Inflammatory macrophage treated with lipopolysaccharide for 1 hour (primary cell): ENCODE measurements around the gene EML1.

ENCODE experiments used
- DNase-seq, 2 donors: peaks; one replicate each; pipeline ENCODE4 v3.0.0-alpha.2; 2020 to 2022

The EML1 gene

GRCh38 chr14:99793213-99794150 lies at the start of gene EML1:
Gene EML1, plus strand, starts transcription at chr14:99793413. Its CDS starts 64 bp downstream, at chr14:99793477.
- DNase-seq, result peak; percentile 11 to 16

- DNase-seq, result no peak
Measured at GRCh38 chr14:99744199-99744872, 48.9 kb upstream of the EML1 start.

- no peak for DNase-seq
Measured at GRCh38 chr14:99744873-99745224, 48.4 kb upstream of the EML1 start.

- DNase-seq, result no peak
Measured at GRCh38 chr14:99745307-99745951, 47.8 kb upstream of the EML1 start.

- DNase-seq, result no peak
Measured at GRCh38 chr14:99747167-99747566, 46.0 kb upstream of the EML1 start.

- DNase-seq, result no peak
Measured at GRCh38 chr14:99747582-99748330, 45.5 kb upstream of the EML1 start.

GRCh38 chr14:99748529-99748928 lies 44.7 kb upstream of the EML1 start:
- DNase-seq, result no peak

- DNase-seq, result no peak
Measured at GRCh38 chr14:99749142-99749541, 44.1 kb upstream of the EML1 start.

GRCh38 chr14:99749763-99750715 lies 43.2 kb upstream of the EML1 start:
- no peak for DNase-seq

- DNase-seq, result no peak
Measured at GRCh38 chr14:99750746-99751450, 42.3 kb upstream of the EML1 start.

- no peak for DNase-seq
Measured at GRCh38 chr14:99751539-99752485, 41.4 kb upstream of the EML1 start.

GRCh38 chr14:99752486-99753121 lies 40.6 kb upstream of the EML1 start:
- DNase-seq, result no peak

GRCh38 chr14:99753225-99754140 lies 39.7 kb upstream of the EML1 start:
- no peak for DNase-seq

GRCh38 chr14:99754141-99755067 lies 38.8 kb upstream of the EML1 start:
- DNase-seq, result no peak

- no peak for DNase-seq
Measured at GRCh38 chr14:99755068-99755405, 38.2 kb upstream of the EML1 start.

- no peak for DNase-seq
Measured at GRCh38 chr14:99755629-99756603, 37.3 kb upstream of the EML1 start.
